Suprapubic skin (tissue), 4 donors: ENCODE data around the gene GH1. TPM values are rescaled to one million over a fixed set of nuclear protein-coding genes. Genes with fewer than 3 reads are reported as not detected.
"Not testable (repeated sequence)": the region's sequence is repeated elsewhere in the genome, so short reads cannot be mapped to it uniquely, and the experiment has no call there.

Source experiments
- DNase-seq, 2 donors: peaks; one replicate each; pipeline ENCODE4 v3.0.0-alpha.2; 2019; ENCODE audit warnings: low spot score in 2 of 2
- H3K27ac ChIP-seq: fragments of 200-600 bp; sonication (generic); one replicate; pipeline ENCODE4 v1.5.1; 2019
- H3K27me3 ChIP-seq: fragments of 200-600 bp; sonication (generic); one replicate; pipeline ENCODE4 v1.5.1; 2019
- H3K36me3 ChIP-seq: fragments of 200-600 bp; sonication (generic); one replicate; pipeline ENCODE4 v1.5.1; 2019
- H3K4me1 ChIP-seq: fragments of 200-600 bp; sonication (generic); one replicate; pipeline ENCODE4 v1.5.1; 2019
- H3K4me3 ChIP-seq: fragments of 200-600 bp; sonication (generic); one replicate; pipeline ENCODE4 v1.5.1; 2019; ENCODE audit warnings: mild to moderate bottlenecking
- H3K9me3 ChIP-seq: fragments of 200-600 bp; sonication (generic); one replicate; pipeline ENCODE4 v1.5.1; 2019
- EP300 ChIP-seq: sonication (generic); formaldehyde crosslinking; IDR thresholded peaks from one replicate; pipeline ENCODE4 v1.6.1; 2017; ENCODE audit warnings: antibody characterized with exemption
- POLR2A ChIP-seq, 2 donors: fragments of 450-650 bp; IDR thresholded peaks; one replicate each; pipeline ENCODE4 v1.6.1; 2017; ENCODE audit warnings: antibody characterized with exemption in 2 of 2, mild to moderate bottlenecking in 2 of 2, moderate library complexity in 2 of 2
- POLR2AphosphoS5 ChIP-seq, 3 donors: sonication (generic); formaldehyde crosslinking; IDR thresholded peaks; one replicate each; pipeline ENCODE4 v1.6.1; 2017; ENCODE audit warnings: antibody characterized with exemption in 3 of 3
- WGBS: methylation state at CpG from one replicate; pipeline ENCODE4 v1.1.5; 2018; 5-methylcytosine and 5-hydroxymethylcytosine counted together
- total RNA-seq, 4 donors: library from RNA; depleted of rRNA; stranded (reverse); fragments of >200 nt; gene quantifications; one replicate each; pipeline ENCODE4 v1.1.0, GENCODE V29; 2016
- TF ChIP-seq, protein P1 (sequence below), 2 donors: fragments of 200-600 bp in 1 of 2; fragments of 450-650 bp in 1 of 2; sonication (generic) in 1 of 2; IDR thresholded peaks; one replicate each; pipeline ENCODE4 v1.5.1; 2016 to 2019; ENCODE audit warnings: antibody characterized with exemption in 2 of 2, mild to moderate bottlenecking in 1 of 2, moderate library complexity in 1 of 2

GH1 gene
- total RNA-seq = not detected

DNA sequence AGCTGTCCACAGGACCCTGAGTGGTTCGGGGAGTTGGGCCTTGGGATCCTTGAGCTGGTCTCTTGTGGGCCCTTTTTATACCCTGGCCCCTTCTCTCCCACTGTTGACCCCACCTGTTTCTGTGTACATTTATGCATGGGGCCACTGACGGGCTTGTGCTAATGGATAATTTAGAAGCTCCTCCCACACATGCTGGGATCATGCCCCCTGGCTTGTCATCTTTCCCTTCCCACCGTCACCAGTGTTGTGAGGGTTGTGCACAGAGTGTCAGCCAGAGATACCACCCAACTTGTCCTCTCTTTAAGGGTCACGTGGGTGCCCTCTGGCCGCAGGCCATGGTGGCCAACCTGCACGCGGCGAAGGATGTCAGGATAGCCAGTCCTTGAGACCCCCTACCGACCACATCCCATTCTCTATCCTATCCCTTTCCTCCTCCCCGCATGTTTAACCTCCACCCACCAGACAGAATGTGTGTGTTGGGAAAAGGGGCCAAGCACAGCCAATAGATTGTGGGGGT is at the start of gene GH1:
Gene GH1, minus strand, starts transcription at position 51 of the 517 bp plus-strand sequence. CDS start 63 bp downstream, outside the sequence.
- H3K9me3 ChIP-seq, H3K27ac ChIP-seq, H3K36me3 ChIP-seq, H3K4me1 ChIP-seq, H3K27me3 ChIP-seq, H3K4me3 ChIP-seq: not testable (repeated sequence)
- 49% methylated on average over 10 of the region's 10 CpGs for WGBS
- peak in 1 of 2 donors; percentile 48 for DNase-seq

DNA sequence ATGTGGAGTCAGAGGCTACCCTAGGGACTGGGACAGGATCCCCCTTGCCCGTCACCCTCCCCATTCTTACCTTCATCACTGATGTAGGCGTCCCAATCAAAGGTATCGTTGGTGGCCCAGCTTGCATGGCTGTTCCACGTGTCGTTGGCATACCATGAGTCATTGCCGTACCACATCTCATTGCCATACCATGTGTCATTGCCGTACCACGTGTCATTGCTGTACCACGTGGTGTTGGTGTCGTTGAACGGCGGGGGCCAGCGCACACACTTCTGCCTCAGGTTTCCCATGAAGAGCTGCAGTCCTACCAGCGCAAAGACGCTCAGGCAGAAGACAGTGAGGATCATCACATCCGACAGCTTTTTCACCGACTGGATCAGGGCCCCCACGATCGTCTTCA is 49.3 kb upstream of the GH1 start:
- Histone ChIP-seq H3K4me3 (no peak overlapping the region), H3K27me3 (no peaks in the 10 kb centered on the region), H3K36me3 (no peaks in the 10 kb centered on the region), H3K9me3 (no peaks in the 10 kb centered on the region), H3K4me1 (no peaks in the 10 kb centered on the region), H3K27ac (no peak overlapping the region)
- DNase-seq = no peak
- TF ChIP-seq POLR2A (IDR thresholded peaks at IDR 0.05) (no peak), EP300 (no peak), POLR2AphosphoS5 (IDR thresholded peaks at IDR 0.05) (no peak)
- TF ChIP-seq, protein P1, sequence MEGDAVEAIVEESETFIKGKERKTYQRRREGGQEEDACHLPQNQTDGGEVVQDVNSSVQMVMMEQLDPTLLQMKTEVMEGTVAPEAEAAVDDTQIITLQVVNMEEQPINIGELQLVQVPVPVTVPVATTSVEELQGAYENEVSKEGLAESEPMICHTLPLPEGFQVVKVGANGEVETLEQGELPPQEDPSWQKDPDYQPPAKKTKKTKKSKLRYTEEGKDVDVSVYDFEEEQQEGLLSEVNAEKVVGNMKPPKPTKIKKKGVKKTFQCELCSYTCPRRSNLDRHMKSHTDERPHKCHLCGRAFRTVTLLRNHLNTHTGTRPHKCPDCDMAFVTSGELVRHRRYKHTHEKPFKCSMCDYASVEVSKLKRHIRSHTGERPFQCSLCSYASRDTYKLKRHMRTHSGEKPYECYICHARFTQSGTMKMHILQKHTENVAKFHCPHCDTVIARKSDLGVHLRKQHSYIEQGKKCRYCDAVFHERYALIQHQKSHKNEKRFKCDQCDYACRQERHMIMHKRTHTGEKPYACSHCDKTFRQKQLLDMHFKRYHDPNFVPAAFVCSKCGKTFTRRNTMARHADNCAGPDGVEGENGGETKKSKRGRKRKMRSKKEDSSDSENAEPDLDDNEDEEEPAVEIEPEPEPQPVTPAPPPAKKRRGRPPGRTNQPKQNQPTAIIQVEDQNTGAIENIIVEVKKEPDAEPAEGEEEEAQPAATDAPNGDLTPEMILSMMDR (IDR thresholded peaks at IDR 0.05) = no peak
- WGBS = 91% methylated on average over 19 of the region's 19 CpGs

DNA sequence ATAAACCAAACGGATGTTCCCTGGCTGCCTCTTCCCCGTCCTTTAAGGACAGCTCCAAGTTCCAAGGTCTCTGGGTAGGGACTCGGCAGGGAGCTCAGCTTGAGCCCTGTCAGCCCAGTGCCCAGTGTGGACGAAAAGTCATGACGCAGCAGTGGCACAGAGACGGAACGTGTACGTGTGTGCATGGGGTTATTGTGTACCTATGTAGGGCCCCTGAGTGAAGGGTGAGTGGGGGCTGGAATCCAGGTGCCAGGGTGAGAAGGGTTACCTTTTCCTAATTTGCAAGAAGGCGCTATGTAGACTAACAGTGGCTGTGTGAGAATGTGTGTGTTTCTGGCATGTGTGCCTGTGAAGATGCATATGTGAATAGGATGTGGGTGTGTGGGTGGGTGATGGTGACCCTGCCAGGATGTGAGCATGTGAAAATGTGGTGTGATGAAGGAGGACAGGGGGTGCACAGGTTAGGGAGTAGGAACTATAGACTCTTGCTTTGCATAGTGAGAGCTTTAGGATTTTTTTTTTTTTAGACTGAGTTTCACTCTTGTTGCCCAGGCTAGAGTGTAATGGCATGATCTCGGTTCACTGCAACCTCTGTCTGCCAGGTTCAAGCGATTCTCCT is 48.1 kb upstream of the GH1 start:
- Histone ChIP-seq H3K36me3 (no peaks in the 10 kb centered on the region), H3K4me1 (no peaks in the 10 kb centered on the region), H3K4me3 (no peak overlapping the region), H3K9me3 (no peaks in the 10 kb centered on the region), H3K27ac (no peak overlapping the region), H3K27me3 (no peaks in the 10 kb centered on the region)
- no peak for DNase-seq
- TF ChIP-seq, protein P1 (IDR thresholded peaks at IDR 0.05) = no peak
- TF ChIP-seq POLR2A (IDR thresholded peaks at IDR 0.05) (no peak), POLR2AphosphoS5 (IDR thresholded peaks at IDR 0.05) (no peak), EP300 (no peak)
- 84% methylated on average over 11 of the region's 11 CpGs for WGBS

DNA sequence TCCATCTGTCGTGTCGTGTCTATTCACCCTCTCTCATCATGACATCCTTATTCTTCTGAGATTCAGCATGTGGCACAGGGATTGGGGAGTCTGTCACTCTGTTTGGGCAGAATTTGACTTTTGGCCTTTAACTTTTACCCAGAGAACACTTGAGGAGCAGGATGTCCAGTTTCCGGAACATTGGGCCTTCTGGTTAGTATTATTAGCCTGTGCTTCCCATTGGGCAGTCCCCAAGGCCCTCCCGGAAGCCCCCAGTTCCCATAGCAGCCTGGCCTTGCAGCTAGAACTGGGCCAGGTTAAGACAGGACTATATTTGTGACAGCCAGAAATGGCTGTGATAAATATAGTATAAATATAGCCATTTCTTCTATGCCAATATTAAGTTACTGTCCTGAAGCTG is 44.5 kb upstream of the GH1 start:
- H3K4me3 ChIP-seq = no peak overlapping the region
- peak overlapping the region; percentile 47 for H3K27ac ChIP-seq
- TF ChIP-seq POLR2A (IDR thresholded peaks at IDR 0.05) (no peak), POLR2AphosphoS5 (IDR thresholded peaks at IDR 0.05) (no peak)
- TF ChIP-seq, protein P1 (IDR thresholded peaks at IDR 0.05) = no peak
- peaks cover 15% of the 10 kb centered on the region for H3K4me1 ChIP-seq
- 63% methylated on average over 4 of the region's 4 CpGs for WGBS
- no peaks in the 10 kb centered on the region for H3K9me3 ChIP-seq
- no peaks in the 10 kb centered on the region for H3K36me3 ChIP-seq
- H3K27me3 ChIP-seq = no peaks in the 10 kb centered on the region
- DNase-seq = no peak

DNA sequence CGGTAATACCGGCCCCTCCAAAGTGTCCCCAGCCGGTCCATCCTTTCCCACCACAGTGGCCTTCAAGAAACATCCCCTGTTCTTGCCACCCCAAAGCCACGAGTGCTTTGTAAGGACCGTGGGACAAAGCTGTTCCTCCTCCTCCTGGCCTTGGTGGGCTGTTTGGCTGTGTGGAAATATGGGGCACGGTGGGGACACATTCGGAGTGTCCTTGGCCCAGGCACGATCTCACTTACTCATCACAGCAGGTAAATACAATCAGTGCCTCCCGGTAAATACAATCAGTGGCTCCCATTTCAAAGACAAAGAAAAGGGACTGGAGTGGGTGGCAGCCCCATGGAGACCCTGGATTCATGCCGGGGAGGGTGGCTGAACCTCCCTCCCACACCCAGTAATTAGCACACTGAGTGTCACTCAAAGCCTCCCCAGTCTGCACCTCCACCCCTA is 43.7 kb upstream of the GH1 start:
- no peak overlapping the region for H3K4me3 ChIP-seq
- H3K27me3 ChIP-seq = no peaks in the 10 kb centered on the region
- TF ChIP-seq POLR2AphosphoS5 (IDR thresholded peaks at IDR 0.05) (no peak), EP300 (no peak), POLR2A (IDR thresholded peaks at IDR 0.05) (no peak)
- TF ChIP-seq, protein P1 (IDR thresholded peaks at IDR 0.05) = no peak
- 59% methylated on average over 5 of the region's 10 CpGs for WGBS
- H3K27ac ChIP-seq = peak overlapping the region; percentile 39
- H3K9me3 ChIP-seq = no peaks in the 10 kb centered on the region
- H3K36me3 ChIP-seq = no peaks in the 10 kb centered on the region
- H3K4me1 ChIP-seq = peaks cover 15% of the 10 kb centered on the region
- DNase-seq = no peak
